Measurements from ENCODE around the gene MAP3K5.

MAP3K5 gene

DNA sequence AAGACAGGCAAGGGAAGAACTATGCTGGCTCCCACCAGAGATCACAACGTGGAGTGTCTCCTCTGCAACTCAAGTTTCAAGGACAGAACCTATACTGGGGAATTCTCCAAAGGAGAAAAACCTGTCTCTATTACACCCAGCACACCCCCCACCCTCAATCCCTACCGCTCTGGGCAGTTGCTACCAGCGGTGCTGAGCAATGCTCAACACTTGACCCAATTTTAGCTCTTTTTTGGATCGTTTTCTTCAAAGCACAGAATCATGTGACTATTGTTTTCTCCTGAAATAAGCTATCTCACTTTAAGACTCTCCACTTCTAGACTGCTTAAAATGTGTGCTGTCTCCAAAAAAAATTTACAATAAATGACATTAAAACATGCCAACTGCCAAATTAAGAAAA is 265.3 kb downstream of the MAP3K5 start:
- no peak for DNase-seq

DNA sequence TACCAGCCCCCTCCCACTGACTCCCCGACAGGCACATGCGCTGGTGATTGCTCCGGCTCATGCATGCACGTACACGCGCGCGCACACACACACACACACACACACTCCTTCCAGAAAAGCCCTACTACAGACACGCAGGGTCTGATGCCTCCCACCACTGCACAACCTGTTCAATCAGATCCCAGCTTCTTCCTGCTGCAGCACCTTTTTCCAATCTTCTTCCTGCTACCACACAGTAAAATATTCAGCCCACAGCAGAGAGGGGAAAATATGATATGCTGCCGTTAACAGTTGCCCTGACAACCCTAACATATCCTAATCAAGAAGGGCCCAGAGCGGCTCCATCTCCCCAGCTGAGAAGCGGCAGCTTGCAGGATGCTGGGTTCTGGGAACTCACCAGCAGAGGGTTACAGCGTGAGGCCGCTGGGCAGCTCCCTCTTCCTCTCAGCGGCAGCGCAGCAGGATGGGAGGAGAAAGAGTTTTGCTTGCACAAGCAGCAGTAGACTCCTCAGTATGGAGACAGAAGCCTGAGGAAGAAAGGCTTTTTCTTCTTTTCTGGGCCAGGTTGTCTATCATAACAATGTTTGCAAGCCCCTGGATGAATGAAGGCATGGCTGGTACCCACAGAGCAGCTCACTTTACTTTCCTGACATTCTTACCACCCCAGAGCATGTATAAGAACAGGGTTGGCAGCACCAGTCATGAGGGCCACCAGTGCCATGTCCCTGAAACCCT is 265.9 kb downstream of the MAP3K5 start:
- DNase-seq = no peak

DNA sequence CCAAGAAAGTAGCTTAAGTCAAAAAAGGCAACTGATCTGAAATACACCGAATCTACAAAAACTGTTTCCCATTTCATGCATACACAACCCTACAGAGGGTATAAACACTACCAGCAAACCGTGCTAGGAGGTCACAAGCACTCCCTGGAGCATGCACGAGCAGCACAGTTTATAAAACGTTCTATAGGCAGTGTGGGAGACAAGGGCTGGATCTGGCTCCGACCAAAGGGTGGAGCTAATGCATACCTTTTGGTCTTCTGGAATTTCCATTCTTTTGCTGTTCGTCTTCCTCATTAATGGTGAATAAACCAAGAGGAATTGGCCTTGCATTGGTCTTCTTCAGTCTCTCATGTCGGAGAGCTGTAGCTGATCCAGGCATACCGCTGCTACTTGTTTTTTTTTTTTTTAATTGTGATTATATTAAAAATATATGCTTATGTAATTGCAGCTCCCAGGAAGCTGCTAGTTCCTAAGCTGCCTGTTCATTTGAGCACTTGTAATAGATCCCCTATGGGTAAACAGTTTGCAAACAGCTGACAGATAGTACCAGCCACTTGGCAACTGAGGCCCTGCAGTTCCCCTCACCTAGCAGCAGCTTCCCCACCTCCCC is 266.6 kb downstream of the MAP3K5 start:
- no peak for DNase-seq

DNA sequence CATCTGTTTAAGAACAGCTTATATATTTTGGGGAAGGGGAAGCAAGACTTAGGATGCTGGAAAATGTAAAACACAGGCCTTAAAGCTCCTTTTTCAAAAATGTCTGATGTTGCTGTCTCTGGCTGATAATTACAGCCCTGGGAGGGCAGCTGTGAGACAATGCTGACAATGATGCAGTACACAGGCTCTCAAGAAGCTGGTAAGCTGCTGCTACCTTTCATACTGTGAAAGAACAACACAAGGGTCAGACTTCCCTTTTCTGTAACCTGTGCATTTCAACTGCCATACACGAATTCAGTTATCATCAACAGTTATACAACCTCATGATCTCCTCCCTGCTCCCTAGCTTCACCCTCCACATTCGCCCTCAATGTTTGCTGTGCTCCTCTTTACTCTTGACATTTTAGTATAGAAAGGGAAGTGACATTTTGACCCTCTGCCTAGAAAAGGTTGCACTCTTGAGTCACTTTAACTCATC is 267.3 kb downstream of the MAP3K5 start:
- DNase-seq = no peak

DNA sequence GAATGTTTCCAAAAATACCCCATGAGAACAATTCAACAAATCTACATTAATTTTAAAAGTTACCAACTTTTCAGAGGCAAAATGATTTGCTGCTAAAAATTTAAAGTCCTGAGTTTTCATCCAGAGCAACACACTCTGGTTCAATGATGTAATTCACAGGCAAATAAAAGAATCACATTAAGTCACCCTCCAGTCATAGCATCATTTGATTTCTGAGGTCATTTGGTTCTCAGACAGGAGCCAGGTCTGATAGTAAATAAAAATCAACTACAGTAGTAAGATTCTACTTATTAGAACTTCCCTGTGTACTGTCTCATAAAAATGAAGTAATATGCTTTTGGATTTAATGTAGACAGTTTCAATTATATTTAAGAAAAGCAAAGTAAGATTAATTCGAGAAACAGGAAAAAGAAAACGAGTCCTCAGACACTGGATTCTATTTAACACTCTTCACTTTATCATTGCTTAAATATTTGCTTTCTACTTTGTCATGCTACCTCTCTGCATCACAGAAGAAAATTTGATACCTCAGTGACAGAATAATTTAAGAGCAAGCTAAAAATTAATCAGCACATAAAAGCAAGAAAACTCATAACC is 267.8 kb downstream of the MAP3K5 start:
- DNase-seq = no peak

DNA sequence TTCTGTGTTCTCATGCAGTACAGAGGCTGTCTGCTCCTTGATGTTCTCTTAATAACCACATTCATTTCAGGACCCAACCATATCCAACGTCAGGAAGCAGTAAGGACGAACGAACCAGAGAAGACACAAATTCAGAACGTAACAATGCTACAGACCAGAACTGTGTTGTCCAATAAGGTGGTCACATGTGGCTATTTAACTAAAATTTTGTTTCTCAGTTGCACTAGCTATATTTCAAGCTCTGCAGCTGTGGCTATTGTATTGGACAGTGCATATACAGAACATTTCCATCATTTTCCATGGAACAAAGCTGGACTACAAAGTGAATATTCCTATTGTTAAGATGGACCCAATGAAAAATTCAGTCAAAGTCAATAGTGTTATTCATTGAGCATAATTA is 269.1 kb downstream of the MAP3K5 start:
- no peak for DNase-seq

DNA sequence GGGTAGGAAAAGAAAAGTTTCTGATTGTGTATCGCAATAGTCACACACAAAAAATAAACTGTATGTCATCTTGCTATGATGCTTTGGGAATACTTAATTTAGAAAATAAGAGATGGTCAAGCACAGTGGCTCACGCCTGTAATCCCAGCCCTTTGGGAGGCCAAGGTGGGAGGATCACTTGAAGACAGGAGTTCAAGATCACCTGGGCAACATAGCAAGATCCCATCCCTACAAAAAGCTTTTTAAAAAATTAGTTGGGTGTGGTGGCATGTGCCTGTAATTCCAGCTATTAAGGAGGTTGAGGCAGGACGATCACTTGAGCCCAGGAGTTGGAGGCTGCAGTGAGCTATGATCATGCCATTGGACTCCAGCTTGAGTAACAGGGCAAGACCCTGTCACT is 269.6 kb downstream of the MAP3K5 start:
- no peak for DNase-seq

DNA sequence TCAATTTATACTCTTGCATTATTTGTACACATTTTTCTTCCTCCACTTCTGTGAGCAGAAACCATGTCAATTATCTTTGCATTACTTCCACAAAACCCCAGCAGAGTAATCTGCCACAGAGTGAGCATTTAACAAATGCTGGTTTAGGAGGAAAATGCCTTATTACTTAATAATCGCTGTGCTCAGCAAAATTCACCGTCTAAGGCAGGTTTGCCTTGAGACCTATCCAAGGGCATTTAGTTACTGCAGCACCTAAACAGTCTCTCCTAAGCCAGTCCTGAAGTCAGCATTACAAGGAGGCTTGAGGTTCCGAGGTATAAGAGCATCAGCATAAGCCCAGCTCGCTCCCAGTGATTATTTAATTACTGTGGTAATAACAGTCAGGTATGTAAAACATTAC is 270.4 kb downstream of the MAP3K5 start:
- no peak for DNase-seq

DNA sequence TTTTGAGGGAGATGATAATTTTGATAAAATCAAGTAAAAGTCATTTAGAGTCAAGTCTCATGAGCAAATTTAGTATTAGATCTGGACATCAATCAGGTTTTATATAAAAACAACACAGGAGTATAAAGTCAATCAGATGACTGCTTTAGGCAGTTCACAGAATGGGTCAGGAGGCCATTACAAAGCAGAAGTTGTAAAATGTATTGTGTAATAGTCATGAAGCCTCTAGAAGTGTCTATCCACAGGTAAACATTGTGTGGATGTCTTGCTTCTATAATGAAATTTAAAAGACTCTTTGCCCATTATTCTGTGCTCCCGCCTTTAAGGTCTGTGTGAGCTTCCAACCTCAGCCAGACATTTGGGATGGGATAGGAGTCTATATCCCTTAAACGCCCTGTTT is 270.9 kb downstream of the MAP3K5 start:
- no peak for DNase-seq

DNA sequence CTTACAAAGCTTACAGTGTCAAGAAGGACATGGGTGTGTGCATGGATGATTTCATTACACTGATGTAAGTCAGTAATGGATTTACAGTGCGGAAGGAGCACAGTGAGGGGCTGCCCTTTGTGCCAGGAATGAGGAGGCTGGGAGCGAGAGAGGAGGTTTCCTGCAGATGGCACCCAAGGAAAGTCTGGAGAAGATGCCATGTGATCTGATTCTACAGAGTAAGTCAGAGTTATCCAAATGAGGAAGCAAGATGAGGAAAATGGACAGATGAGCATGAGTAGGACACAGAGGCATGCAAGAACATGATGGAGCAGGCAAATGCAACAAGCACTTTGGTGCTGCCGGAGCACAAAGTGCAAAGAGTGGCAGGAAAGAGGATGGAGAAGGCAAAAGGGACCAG is 271.8 kb downstream of the MAP3K5 start:
- no peak for DNase-seq

DNA sequence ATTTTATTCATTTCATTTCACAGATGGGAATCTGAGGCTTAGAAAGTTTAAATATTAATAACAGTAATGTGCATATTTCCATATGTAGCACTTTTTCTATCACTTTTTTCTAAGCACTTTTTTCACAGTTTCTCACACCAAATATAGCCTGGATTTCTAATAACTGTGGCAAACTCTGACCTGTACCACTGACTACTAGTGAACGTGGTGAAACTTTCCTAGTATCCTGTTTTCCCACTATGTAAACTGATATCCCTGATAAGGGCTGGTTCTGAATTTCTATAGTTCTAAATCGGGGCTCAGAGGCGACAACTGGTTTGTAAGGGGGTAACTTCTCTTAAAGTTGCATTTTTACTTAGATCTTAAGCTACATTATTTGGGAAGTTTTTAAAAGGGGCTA is 274.7 kb downstream of the MAP3K5 start:
- DNase-seq = no peak

DNA sequence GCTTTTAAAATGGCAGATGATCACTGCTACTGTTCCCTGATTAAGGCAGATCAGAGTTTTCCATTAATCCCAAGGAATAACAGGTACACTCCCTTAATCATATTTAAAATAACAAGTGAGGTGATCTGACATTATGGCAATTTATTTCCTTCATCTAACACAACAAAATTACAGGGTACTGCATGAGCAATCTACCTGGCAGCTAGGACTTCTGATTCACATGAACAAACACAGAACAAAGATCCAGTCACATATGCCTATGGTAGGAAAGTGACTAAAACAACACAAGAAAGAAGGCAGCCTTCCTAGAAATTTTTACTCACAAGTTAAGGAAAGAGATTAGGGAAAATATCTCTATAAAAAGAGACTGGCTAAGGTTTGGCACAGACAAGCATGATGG is 275.3 kb downstream of the MAP3K5 start:
- DNase-seq = no peak

DNA sequence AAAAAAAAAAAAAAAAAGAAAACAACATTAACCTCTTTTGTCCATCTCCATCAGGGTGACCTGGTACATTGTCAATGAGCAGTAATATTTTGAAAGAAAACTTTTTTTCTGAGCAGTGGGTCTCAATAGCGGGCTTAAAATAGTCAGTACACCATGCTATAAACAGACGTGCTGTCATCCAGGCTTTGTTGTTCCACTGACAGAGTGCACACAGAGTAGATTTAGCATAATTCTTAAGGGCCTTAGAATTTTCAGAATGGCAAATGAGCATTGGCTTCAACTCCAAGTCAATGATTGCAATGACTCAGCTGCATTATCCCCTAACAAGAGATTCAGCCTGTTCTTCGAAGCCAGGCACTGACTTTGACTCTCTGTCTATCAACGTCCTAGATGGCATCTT is 277.7 kb downstream of the MAP3K5 start:
- DNase-seq = no peak

DNA sequence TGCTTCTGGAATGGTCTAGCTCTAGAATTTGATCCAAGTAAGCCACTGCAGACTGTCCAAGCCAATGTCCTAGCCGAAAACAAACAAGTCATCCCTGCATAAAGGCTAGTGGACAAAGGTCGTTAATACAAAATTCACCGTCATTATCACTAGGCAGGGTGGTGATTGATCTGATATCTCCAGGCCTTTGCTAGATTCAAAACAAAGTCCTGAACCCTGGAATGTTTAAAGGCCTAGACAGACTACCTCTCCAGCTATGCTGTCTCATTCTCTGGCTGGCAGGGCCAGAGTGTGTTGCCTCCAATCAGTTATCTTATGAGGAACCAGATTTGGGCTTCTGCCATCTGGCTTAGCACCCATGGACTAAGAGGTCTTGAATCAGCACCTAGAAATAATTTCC is 280.4 kb downstream of the MAP3K5 start:
- DNase-seq = no peak

DNA sequence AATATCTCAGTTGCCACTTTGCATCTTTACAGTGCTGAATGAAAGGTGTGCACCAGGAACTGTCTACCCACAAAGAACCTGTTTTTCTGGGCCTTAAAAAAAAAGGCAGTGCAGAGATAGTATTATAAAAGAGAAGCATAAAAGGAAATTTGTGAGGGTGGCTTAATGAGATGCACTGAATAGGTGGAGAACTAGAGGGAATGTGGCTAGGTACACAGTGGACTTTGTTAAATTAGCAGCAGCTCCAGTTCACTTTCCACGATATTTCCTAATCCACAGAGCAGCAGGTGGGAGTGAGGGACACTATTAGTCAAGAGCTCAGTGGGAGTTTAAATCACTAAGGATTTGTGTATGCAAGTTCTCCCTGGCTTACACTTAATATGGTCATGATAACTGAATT is 280.9 kb downstream of the MAP3K5 start:
- no peak for DNase-seq

DNA sequence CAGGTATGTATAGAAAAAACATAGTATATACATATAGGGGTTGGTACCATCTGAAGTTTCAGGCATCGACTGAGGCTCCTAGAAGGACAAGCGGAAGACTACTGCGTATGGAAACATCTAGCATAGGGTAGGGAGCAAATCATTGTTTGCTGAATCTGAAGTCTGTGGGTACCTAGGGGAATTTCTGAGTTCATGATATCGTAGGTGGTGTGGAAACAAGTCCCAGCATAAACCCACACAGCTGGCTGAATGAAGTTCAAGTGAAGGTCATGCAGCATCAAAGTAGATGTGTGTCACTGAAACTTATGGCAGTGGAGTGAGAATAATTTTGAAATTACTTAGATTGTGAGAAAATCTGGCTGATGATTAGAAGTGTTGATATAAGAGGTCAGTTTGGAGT is 281.5 kb downstream of the MAP3K5 start:
- no peak for DNase-seq

DNA sequence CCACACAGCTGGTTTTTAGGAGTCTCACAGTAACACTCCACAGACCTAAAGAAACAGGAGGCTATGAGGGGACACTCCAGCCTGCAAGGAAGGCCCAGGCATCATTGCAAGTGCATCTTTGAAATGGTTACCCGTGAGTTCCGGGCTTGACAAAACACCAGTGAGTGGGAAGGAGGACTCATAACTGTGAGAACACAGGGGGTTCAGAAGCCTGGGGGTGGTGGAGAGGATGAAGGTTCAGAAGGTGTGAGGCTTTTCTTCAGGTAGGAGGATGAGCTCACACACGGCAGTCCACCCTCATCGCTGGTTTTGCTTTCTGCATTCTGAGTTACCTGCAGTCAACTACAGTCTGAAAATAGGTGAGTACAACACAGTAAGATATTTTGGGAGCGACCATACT is 282.0 kb downstream of the MAP3K5 start:
- no peak for DNase-seq

DNA sequence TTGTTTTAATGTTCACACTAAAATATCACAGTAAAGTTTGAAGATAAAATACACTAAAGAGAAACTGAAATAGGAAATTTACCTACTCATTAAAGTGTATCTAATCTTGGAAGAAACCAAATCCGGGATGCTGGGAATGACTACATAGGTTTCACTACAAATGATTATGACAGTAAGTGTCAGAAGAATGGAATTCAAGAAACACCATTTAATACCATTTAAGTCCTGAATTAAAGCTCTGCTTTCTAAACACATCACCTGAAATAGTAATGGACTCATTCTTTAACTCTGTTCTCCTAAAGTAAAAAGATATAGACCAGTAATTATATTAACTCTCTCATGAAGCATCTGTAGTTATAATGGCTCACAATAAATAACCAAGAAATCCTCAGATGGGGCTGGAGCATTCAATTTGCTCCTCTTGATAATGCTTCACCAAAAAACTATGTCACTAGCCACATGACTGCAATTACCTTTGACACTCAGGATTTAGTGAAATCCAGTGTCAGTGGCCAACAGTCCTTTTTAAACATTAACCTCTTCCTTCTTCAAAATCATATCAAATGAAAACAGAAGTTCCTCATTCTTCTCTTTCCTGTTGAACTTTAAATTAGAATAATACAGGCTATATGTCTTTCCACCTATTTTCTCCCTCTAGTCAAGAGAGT is 283.4 kb downstream of the MAP3K5 start:
- DNase-seq = no peak

All from activated CD8-positive, alpha-beta memory T cell treated with anti-CD3 and anti-CD28 coated beads, Interleukin-2, amount 50 U/mL, for 4 hours (primary cell).